HepG2 (cell line): ENCODE data around the gene MLANA. TPM values are rescaled to one million over a fixed set of nuclear protein-coding genes. Genes with fewer than 3 reads are reported as not detected.

ENCODE experiments used
- HBP1 ChIP-seq: IDR thresholded peaks from 2 replicates; pipeline ENCODE4 v1.6.1; 2016; ENCODE audit warnings: low read depth, control low read depth
- MED8 ChIP-seq: sonication (generic); formaldehyde crosslinking; IDR thresholded peaks from 2 replicates; pipeline ENCODE4 v1.8.1; 2023; ENCODE audit warnings: mild to moderate bottlenecking, missing genetic modification reagents; ENCODE audit not compliant: insufficient replicate concordance
- MLX ChIP-seq: IDR thresholded peaks from 2 replicates; pipeline ENCODE4 v1.6.1; 2016
- NCOA1 ChIP-seq: sonication (generic); formaldehyde crosslinking; IDR thresholded peaks from 2 replicates; pipeline ENCODE4 v1.9.0; 2021; ENCODE audit warnings: missing genetic modification reagents
- PAX8 ChIP-seq: sonication (generic); formaldehyde crosslinking; IDR thresholded peaks from 2 replicates; pipeline ENCODE4 v1.8.0; 2022; ENCODE audit warnings: mild to moderate bottlenecking, missing genetic modification reagents, borderline replicate concordance
- PLRG1 ChIP-seq: fragments of 450-650 bp; conservative IDR thresholded peaks from 2 replicates; pipeline ENCODE4 v1.6.1; 2016
- PPARG ChIP-seq: conservative IDR thresholded peaks from 2 replicates; pipeline ENCODE4 v1.6.1; 2016; ENCODE audit warnings: missing biosample characterization, missing genetic modification reagents
- RFX3 ChIP-seq: IDR thresholded peaks from 2 replicates; pipeline ENCODE4 v1.6.1; 2016; ENCODE audit warnings: missing biosample characterization, missing genetic modification reagents
- SAFB2 ChIP-seq: sonication (generic); formaldehyde crosslinking; IDR thresholded peaks from 2 replicates; pipeline ENCODE4 v1.5.1; 2020; ENCODE audit warnings: missing genetic modification reagents, low read depth, mild to moderate bottlenecking, borderline replicate concordance
- ZBTB37 ChIP-seq: sonication (generic); formaldehyde crosslinking; IDR thresholded peaks from 2 replicates; pipeline ENCODE4 v1.4.0; 2020; ENCODE audit warnings: mild to moderate bottlenecking, missing genetic modification reagents
- ZBTB42 ChIP-seq: sonication (generic); formaldehyde crosslinking; IDR thresholded peaks from 2 replicates; pipeline ENCODE4 v1.5.0; 2020; ENCODE audit warnings: mild to moderate bottlenecking, missing genetic modification reagents
- ZNF10 ChIP-seq: sonication (generic); formaldehyde crosslinking; IDR thresholded peaks from 2 replicates; pipeline ENCODE4 v1.4.0; 2020; ENCODE audit warnings: mild to moderate bottlenecking, low read depth, missing genetic modification reagents, borderline replicate concordance
- ZNF414 ChIP-seq: sonication (generic); formaldehyde crosslinking; IDR thresholded peaks from 2 replicates; pipeline ENCODE4 v1.5.0; 2020; ENCODE audit warnings: missing genetic modification reagents
- ZNF569 ChIP-seq: sonication (generic); formaldehyde crosslinking; IDR thresholded peaks from 2 replicates; pipeline ENCODE4 v1.5.0; 2020; ENCODE audit warnings: mild to moderate bottlenecking, missing genetic modification reagents, moderate library complexity, borderline replicate concordance
- ZNF577 ChIP-seq: sonication (generic); formaldehyde crosslinking; IDR thresholded peaks from 2 replicates; pipeline ENCODE4 v1.4.0; 2020; ENCODE audit warnings: mild to moderate bottlenecking, low read depth, missing genetic modification reagents, borderline replicate concordance
- ZNF790 ChIP-seq: sonication (generic); formaldehyde crosslinking; IDR thresholded peaks from 2 replicates; pipeline ENCODE4 v1.8.0; 2022; ENCODE audit warnings: missing genetic modification reagents, mild to moderate bottlenecking, borderline replicate concordance
- ZNF891 ChIP-seq: sonication (generic); formaldehyde crosslinking; IDR thresholded peaks from 2 replicates; pipeline ENCODE4 v1.5.0; 2020; ENCODE audit warnings: mild to moderate bottlenecking, missing genetic modification reagents
- ZSCAN31 ChIP-seq: sonication (generic); formaldehyde crosslinking; IDR thresholded peaks from 2 replicates; pipeline ENCODE4 v1.5.0; 2020; ENCODE audit warnings: low read depth, mild to moderate bottlenecking, missing genetic modification reagents
- polyA plus RNA-seq, 8 experiments: library from polyadenylated mRNA; depleted of rRNA in 3 of 8; stranded (reverse) in 7 of 8; unstranded in 1 of 8; fragments of >200 nt; fragmentation: Illumina TruSeq in 4 of 8; extraction: Trizol in 4 of 8; gene quantifications; 2 replicates each; pipeline versions ENCODE4 v1.2.1 to v1.2.3, GENCODE V29; 2011 to 2016; ENCODE audit warnings: low read depth in 4 of 8, missing spikeins in 1 of 8, mixed read lengths in 1 of 8; ENCODE audit not compliant: insufficient read depth in 1 of 8
- total RNA-seq, 5 experiments: library from RNA; depleted of rRNA; stranded (reverse); fragments of >200 nt; fragmentation: Illumina TruSeq; extraction: Trizol; gene quantifications; 2 replicates each; pipeline ENCODE4 v1.2.3, GENCODE V29; 2016; ENCODE audit warnings: low read depth in 1 of 5
- TF ChIP-seq, protein P1 (sequence below): sonication (generic); formaldehyde crosslinking; conservative IDR thresholded peaks from 2 replicates; pipeline ENCODE4 v1.4.0; 2020; ENCODE audit warnings: missing genetic modification reagents
- TF ChIP-seq, protein P2 (sequence below): sonication (generic); formaldehyde crosslinking; IDR thresholded peaks from 2 replicates; pipeline ENCODE4 v1.5.0; 2020; ENCODE audit warnings: missing genetic modification reagents
- TF ChIP-seq, protein P3 (sequence below): sonication (generic); formaldehyde crosslinking; IDR thresholded peaks from 2 replicates; pipeline ENCODE4 v1.8.0; 2023; ENCODE audit warnings: mild to moderate bottlenecking, missing genetic modification reagents

MLANA gene
- total and polyA plus RNA-seq, 2 of the 13 experiments (the other 11 are each of a cell fraction or from before 2014, with no cell fraction given) = 0.11 to 0.18 TPM

GRCh38 chr9:5886114-5886939 is 4.4 kb upstream of the MLANA start (continued):
- TF ChIP-seq ZBTB37 (CRISPR knock-in tag) (no peak), ZNF569 (CRISPR knock-in tag) (no peak), SAFB2 (no peak), ZNF577 (CRISPR knock-in tag) (no peak), PPARG (CRISPR knock-in tag) (no peak; the same call in 1 of the 2 replicates), ZBTB42 (no peak), NCOA1 (CRISPR knock-in tag) (no peak), MED8 (CRISPR knock-in tag) (no peak), ZNF891 (CRISPR knock-in tag) (peak; percentile 61; the same call in 1 of the 2 replicates), ZNF414 (CRISPR knock-in tag) (no peak), MLX (CRISPR knock-in tag) (no peak), PAX8 (CRISPR knock-in tag) (no peak), PLRG1 (no peak), HBP1 (CRISPR knock-in tag) (no peak), ZSCAN31 (CRISPR knock-in tag) (no peak), RFX3 (CRISPR knock-in tag) (no peak), ZNF790 (CRISPR knock-in tag) (no peak), ZNF10 (CRISPR knock-in tag) (no peak)
- TF ChIP-seq, protein P1, sequence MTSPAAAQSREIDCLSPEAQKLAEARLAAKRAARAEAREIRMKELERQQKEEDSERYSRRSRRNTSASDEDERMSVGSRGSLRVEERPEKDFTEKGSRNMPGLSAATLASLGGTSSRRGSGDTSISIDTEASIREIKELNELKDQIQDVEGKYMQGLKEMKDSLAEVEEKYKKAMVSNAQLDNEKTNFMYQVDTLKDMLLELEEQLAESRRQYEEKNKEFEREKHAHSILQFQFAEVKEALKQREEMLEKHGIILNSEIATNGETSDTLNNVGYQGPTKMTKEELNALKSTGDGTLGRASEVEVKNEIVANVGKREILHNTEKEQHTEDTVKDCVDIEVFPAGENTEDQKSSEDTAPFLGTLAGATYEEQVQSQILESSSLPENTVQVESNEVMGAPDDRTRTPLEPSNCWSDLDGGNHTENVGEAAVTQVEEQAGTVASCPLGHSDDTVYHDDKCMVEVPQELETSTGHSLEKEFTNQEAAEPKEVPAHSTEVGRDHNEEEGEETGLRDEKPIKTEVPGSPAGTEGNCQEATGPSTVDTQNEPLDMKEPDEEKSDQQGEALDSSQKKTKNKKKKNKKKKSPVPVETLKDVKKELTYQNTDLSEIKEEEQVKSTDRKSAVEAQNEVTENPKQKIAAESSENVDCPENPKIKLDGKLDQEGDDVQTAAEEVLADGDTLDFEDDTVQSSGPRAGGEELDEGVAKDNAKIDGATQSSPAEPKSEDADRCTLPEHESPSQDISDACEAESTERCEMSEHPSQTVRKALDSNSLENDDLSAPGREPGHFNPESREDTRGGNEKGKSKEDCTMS (CRISPR knock-in tag) = no peak
- TF ChIP-seq, protein P2, sequence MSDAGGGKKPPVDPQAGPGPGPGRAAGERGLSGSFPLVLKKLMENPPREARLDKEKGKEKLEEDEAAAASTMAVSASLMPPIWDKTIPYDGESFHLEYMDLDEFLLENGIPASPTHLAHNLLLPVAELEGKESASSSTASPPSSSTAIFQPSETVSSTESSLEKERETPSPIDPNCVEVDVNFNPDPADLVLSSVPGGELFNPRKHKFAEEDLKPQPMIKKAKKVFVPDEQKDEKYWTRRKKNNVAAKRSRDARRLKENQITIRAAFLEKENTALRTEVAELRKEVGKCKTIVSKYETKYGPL (CRISPR knock-in tag) = no peak
- TF ChIP-seq, protein P3, sequence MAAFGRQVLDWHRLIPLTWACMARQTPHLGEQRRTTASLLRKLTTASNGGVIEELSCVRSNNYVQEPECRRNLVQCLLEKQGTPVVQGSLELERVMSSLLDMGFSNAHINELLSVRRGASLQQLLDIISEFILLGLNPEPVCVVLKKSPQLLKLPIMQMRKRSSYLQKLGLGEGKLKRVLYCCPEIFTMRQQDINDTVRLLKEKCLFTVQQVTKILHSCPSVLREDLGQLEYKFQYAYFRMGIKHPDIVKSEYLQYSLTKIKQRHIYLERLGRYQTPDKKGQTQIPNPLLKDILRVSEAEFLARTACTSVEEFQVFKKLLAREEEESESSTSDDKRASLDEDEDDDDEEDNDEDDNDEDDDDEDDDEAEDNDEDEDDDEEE (CRISPR knock-in tag) = no peak
